GM12801 (cell line): ENCODE results near the gene RTL9.

Source experiments
- TF ChIP-seq, protein P1 (sequence below): IDR thresholded peaks from one replicate; pipeline ENCODE4 v1.5.1; 2011; ENCODE audit warnings: control low read depth; ENCODE audit not compliant: insufficient read length; ENCODE audit errors: extremely low read depth

The RTL9 gene

DNA sequence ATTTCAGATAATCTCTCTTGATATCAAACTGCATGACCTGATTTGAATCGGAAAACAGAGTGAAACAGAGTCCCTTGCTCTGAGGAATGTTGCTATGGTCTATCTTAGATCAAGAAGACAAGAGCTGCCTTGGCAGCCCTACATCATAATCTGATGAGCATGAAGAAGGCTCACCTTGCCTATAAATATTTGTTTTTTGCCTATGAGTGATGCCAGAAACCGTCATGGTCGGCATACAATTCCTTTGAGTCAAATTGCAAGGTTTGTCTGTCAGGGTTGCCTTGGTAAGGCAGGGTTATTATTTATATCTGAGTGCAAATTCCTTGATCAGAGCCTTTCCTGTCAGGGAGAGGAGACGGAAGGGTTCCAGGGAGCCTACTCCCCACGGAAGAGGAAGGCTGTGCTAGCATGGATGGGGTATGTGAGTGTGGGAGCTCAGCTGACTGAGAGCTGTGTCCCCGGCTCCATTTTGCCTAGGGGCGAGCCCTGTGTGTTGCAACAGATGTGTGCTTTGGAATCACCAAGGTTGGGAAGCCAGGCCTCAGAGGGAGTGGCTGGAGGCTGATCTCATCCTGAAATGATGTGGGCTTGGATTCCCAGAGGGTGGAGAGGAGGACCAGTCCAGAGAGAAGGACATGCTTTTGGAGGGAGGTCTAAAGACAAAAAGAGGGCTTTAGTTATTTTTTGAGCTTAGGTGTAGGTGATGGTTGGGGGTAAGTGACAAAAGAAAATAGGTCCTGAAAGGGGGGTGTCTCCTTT lies 43.6 kb downstream of the RTL9 start:
- TF ChIP-seq, protein P1, sequence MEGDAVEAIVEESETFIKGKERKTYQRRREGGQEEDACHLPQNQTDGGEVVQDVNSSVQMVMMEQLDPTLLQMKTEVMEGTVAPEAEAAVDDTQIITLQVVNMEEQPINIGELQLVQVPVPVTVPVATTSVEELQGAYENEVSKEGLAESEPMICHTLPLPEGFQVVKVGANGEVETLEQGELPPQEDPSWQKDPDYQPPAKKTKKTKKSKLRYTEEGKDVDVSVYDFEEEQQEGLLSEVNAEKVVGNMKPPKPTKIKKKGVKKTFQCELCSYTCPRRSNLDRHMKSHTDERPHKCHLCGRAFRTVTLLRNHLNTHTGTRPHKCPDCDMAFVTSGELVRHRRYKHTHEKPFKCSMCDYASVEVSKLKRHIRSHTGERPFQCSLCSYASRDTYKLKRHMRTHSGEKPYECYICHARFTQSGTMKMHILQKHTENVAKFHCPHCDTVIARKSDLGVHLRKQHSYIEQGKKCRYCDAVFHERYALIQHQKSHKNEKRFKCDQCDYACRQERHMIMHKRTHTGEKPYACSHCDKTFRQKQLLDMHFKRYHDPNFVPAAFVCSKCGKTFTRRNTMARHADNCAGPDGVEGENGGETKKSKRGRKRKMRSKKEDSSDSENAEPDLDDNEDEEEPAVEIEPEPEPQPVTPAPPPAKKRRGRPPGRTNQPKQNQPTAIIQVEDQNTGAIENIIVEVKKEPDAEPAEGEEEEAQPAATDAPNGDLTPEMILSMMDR = no peak

DNA sequence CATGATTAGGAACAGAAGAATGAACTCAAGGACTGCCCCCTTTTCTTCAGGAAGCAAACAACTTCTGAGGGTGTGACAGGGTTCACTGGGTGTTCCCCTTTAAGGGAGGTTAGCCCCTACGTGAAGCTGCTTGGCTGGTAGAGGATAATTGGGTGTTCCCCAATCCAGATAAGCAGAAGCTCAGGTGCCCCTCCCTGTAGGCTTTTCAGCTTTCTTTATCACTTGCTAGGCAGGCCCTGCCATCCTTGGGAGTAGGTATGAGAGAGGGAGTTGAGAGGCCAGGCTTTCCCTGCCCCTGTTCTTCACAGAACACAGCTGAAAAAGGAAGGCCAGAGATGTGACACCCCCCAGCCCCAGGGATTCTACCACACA lies 44.2 kb downstream of the RTL9 start:
- TF ChIP-seq, protein P1 = no peak

DNA sequence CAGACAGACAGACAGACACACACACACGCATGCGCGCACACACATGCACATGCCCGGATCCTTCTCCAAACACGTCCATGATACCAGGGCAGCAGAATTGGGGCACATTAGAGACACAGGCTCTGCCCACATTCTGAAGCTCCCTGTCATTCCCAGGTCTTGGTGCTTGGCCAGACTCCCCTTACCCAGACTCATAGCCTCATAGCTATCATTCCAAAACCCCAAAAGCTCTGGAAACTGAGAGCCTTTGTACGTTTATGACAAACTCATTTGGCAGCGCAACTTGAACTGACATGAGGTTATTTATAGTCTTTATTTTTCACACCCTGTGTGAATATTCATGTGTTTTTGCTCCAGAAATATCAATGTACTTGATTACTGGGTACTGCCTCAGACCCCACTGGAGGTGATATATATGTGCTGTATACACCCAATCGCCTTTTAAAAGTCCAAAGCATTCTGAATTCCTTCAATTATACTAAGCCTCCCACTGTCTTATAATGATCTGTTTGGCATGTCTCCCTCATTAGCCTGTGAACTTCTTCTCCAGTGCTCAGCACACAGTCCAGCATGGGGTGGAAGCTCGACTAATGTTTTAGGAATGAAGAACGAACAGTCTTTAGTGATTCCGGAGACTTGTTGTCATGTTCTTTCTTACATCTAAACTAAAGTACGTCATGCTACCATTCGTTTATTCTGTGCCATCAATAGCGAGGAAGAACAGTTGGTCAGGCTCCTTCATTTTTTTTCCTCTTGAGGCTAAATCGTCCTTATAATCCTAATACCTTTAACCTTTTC lies 45.0 kb downstream of the RTL9 start:
- TF ChIP-seq, protein P1 = no peak

DNA sequence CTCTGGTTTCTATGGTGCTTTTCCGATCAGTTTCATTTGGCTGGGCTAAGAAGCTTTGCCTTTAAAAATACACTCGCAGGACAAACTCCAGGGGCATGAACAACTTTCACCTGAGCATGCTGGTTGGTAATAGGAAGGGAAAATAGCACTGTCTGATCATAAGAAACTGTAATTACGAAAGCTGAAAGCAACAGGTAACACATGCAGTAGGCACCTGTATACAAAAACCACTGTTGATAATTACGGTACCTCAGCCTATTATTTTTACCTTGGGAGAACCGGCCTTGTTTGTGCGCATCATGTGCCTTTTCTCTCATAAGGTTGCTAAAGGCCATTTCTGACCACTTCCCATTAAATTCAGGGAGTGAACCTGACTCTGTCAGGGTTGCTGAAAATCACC lies 45.7 kb downstream of the RTL9 start:
- TF ChIP-seq, protein P1 = no peak

DNA sequence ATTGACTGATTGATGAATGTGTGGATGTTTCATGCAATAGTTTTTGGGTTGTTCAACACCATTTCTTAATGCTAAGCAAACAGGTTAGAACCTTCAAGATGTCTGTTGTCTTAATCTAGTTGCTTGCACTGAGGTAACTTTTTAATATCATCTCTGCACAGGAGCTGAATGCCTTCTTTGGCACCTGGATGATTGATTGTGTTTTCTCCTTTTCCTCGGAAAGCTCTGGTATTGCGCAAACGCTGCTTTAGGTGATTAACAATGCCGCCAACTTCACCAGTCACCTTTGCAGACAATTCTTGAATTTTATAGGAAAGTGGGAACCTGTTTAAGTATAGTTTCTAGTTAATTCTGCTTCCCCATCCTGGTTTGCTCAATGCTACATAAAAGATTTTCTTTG lies 48.2 kb downstream of the RTL9 start:
- TF ChIP-seq, protein P1 = no peak

DNA sequence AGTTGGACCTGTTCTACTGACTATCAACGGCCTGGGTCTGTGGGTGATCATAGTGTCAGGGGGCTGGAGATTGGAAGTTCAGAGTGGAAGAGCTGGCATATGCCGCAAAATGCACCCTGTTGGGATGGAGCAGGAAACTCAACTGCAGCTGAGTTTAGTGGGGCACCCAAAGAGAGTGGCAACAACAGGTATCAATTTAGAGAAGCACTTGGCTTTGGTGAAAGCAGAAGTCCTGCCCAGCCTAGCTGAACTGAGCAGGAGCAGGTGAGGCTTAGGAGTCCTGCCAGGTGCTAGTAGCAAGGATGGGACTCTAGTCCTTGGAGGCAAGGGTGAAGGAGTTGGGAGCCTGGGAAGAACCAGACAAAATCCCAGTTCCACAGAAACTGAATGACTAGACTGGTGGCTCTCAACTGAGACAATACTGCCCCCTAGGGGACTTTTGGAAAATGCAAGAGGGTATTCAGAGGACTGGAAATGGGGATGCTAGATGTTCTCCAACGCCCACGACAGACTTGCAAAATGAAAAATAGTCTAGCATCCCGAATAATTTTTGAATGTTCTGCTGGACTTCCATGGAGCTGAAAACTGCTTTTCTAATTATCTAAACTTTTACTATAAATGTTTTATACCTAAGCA lies 49.4 kb downstream of the RTL9 start:
- TF ChIP-seq, protein P1 = no peak
